ENCODE data around the gene ATPAF1. TPM values are rescaled to one million over a fixed set of nuclear protein-coding genes. Genes with fewer than 3 reads are reported as not detected.

The ATPAF1 gene
- total and polyA plus RNA-seq, 10 of the 15 experiments (the other 5 are each of a cell fraction or from before 2014, with no cell fraction given), result 15.2 to 93.5 (median 48.4) TPM

GRCh38 chr1:46585312-46585938, 82.7 kb downstream of the ATPAF1 start (continued):
- no peak for TF ChIP-seq ZSCAN29 (IDR thresholded peaks at IDR 0.05)

GRCh38 chr1:46583494-46583893, 84.7 kb downstream of the ATPAF1 start:
- WGBS (ENCODE audit: insufficient coverage, insufficient replicate concordance, low lambda C conversion rate, missing lambda C conversion rate), result 89% methylated on average over 5 of the region's 5 CpGs
- Histone ChIP-seq H3K27ac (ENCODE audit: control insufficient read depth, insufficient read depth) (no peak overlapping the region), H2AFZ (ENCODE audit: control insufficient read depth, low read depth, low read length) (no peak overlapping the region), H3K4me1 (ENCODE audit: control insufficient read depth, insufficient read depth, low read length) (no peaks in the 10 kb centered on the region; the same call in 1 of the 2 replicates), H3K27me3 (replicated peaks in 1 of 2; ENCODE audit: control insufficient read depth in 2 of 2, insufficient read depth in 2 of 2, low read length in 1 of 2) (no peaks in the 10 kb centered on the region), H3K9ac (ENCODE audit: control insufficient read depth, insufficient read depth, low read length) (no peak overlapping the region), H3K4me3 (no peak overlapping the region), H3K36me3 (ENCODE audit: control insufficient read depth in 2 of 2, insufficient read depth in 2 of 2, low read length in 1 of 2) (peaks cover 2 to 37% of the 10 kb centered on the region in 2 experiments), H3K4me2 (ENCODE audit: control insufficient read depth, insufficient read depth) (no peak overlapping the region), H4K20me1 (ENCODE audit: control insufficient read depth, insufficient read depth) (no peaks in the 10 kb centered on the region), H3K79me2 (ENCODE audit: control insufficient read depth, insufficient read depth, low read length) (no peaks in the 10 kb centered on the region), H3K9me3 (replicated peaks; ENCODE audit: control insufficient read depth, insufficient read depth, low read length) (no peaks in the 10 kb centered on the region)
- no peak for ATAC-seq
- RAD21 ChIA-PET (ENCODE audit: unreplicated experiment), result no interaction called here
- in situ Hi-C loops (cut with MboI), result no loop called here
- CTCF ChIA-PET, result no interaction called here
- POLR2A ChIA-PET, result no interaction called here
- SMC1A ChIA-PET (ENCODE audit: uncharacterized antibody, unreplicated experiment), result interaction anchor here (1.1 kb wide), 1 partner anchor 97 kb away, joined by 3 read pairs; no protein-coding TSS in a partner anchor
- no peak for DNase-seq (ENCODE audit: low read depth, low spot score)
- TF ChIP-seq RELB (IDR thresholded peaks at IDR 0.05; ENCODE audit: low read depth) (no peak), BHLHE40 (IDR thresholded peaks at IDR 0.05; ENCODE audit: borderline replicate concordance in 1 of 2, low read depth in 2 of 2, low read length in 1 of 2) (no peak), DPF2 (IDR thresholded peaks at IDR 0.05) (no peak), STAT3 (IDR thresholded peaks at IDR 0.05; ENCODE audit: low read depth, low read length) (no peak), MYB (IDR thresholded peaks at IDR 0.05; ENCODE audit: borderline replicate concordance, low read depth, low read length) (no peak), PBX3 (IDR thresholded peaks at IDR 0.05; ENCODE audit: insufficient replicate concordance, low read depth, low read length) (no peak), SIN3A (IDR thresholded peaks at IDR 0.05; ENCODE audit: low read depth, low read length) (no peak)
- TF ChIP-seq, protein P1, sequence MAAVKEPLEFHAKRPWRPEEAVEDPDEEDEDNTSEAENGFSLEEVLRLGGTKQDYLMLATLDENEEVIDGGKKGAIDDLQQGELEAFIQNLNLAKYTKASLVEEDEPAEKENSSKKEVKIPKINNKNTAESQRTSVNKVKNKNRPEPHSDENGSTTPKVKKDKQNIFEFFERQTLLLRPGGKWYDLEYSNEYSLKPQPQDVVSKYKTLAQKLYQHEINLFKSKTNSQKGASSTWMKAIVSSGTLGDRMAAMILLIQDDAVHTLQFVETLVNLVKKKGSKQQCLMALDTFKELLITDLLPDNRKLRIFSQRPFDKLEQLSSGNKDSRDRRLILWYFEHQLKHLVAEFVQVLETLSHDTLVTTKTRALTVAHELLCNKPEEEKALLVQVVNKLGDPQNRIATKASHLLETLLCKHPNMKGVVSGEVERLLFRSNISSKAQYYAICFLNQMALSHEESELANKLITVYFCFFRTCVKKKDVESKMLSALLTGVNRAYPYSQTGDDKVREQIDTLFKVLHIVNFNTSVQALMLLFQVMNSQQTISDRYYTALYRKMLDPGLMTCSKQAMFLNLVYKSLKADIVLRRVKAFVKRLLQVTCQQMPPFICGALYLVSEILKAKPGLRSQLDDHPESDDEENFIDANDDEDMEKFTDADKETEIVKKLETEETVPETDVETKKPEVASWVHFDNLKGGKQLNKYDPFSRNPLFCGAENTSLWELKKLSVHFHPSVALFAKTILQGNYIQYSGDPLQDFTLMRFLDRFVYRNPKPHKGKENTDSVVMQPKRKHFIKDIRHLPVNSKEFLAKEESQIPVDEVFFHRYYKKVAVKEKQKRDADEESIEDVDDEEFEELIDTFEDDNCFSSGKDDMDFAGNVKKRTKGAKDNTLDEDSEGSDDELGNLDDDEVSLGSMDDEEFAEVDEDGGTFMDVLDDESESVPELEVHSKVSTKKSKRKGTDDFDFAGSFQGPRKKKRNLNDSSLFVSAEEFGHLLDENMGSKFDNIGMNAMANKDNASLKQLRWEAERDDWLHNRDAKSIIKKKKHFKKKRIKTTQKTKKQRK (IDR thresholded peaks at IDR 0.05; ENCODE audit: low read depth, low read length), result no peak
- FAIRE-seq, result no peak
- no TSS peak for BruUV-seq (replicated peaks)
- intact Hi-C loops (cut with micrococcal nuclease; ENCODE audit: unreplicated experiment), result no loop called here
